HepG2 (cell line): ENCODE results near the gene TPSAB1.
"Not testable (repeated sequence)": the region's sequence is repeated elsewhere in the genome, so short reads cannot be mapped to it uniquely, and the experiment has no call there.

ENCODE experiments used
- MED8 ChIP-seq: sonication (generic); formaldehyde crosslinking; IDR thresholded peaks from 2 replicates; pipeline ENCODE4 v1.8.1; 2023; ENCODE audit warnings: mild to moderate bottlenecking, missing genetic modification reagents; ENCODE audit not compliant: insufficient replicate concordance
- ZNF143 ChIP-seq: sonication (generic); formaldehyde crosslinking; IDR thresholded peaks from 2 replicates; pipeline ENCODE4 v1.4.0; 2020; ENCODE audit warnings: missing genetic modification reagents
- ZNF670 ChIP-seq: sonication (generic); formaldehyde crosslinking; IDR thresholded peaks from 2 replicates; pipeline ENCODE4 v1.8.0; 2022; ENCODE audit warnings: mild to moderate bottlenecking, missing genetic modification reagents, borderline replicate concordance
- TF ChIP-seq, protein P1 (sequence below): sonication (generic); formaldehyde crosslinking; IDR thresholded peaks from 2 replicates; pipeline ENCODE4 v1.4.0; 2020; ENCODE audit warnings: mild to moderate bottlenecking, missing genetic modification reagents

DNA sequence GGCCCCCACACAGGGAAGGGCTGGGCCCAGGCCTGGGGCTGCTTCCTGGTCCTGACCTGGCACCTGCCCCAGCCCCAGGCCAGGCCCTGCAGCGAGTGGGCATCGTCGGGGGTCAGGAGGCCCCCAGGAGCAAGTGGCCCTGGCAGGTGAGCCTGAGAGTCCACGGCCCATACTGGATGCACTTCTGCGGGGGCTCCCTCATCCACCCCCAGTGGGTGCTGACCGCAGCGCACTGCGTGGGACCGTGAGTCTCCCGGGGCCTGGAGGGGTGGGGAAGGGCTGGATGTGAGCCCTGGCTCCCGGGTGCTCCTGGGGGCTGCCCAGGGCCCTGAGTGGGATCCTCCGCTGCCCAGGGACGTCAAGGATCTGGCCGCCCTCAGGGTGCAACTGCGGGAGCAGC is 576 bp downstream of the TPSAB1 start:
- TF ChIP-seq ZNF143 (CRISPR knock-in tag); ZNF670 (CRISPR knock-in tag); MED8: not testable (repeated sequence)
- TF ChIP-seq, protein P1, sequence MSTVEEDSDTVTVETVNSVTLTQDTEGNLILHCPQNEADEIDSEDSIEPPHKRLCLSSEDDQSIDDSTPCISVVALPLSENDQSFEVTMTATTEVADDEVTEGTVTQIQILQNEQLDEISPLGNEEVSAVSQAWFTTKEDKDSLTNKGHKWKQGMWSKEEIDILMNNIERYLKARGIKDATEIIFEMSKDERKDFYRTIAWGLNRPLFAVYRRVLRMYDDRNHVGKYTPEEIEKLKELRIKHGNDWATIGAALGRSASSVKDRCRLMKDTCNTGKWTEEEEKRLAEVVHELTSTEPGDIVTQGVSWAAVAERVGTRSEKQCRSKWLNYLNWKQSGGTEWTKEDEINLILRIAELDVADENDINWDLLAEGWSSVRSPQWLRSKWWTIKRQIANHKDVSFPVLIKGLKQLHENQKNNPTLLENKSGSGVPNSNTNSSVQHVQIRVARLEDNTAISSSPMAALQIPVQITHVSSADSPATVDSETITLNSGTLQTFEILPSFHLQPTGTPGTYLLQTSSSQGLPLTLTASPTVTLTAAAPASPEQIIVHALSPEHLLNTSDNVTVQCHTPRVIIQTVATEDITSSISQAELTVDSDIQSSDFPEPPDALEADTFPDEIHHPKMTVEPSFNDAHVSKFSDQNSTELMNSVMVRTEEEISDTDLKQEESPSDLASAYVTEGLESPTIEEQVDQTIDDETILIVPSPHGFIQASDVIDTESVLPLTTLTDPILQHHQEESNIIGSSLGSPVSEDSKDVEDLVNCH (CRISPR knock-in tag), result not testable (repeated sequence)
